ENCODE data around the gene RAB19.

The RAB19 gene, protein sequence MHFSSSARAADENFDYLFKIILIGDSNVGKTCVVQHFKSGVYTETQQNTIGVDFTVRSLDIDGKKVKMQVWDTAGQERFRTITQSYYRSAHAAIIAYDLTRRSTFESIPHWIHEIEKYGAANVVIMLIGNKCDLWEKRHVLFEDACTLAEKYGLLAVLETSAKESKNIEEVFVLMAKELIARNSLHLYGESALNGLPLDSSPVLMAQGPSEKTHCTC

DNA sequence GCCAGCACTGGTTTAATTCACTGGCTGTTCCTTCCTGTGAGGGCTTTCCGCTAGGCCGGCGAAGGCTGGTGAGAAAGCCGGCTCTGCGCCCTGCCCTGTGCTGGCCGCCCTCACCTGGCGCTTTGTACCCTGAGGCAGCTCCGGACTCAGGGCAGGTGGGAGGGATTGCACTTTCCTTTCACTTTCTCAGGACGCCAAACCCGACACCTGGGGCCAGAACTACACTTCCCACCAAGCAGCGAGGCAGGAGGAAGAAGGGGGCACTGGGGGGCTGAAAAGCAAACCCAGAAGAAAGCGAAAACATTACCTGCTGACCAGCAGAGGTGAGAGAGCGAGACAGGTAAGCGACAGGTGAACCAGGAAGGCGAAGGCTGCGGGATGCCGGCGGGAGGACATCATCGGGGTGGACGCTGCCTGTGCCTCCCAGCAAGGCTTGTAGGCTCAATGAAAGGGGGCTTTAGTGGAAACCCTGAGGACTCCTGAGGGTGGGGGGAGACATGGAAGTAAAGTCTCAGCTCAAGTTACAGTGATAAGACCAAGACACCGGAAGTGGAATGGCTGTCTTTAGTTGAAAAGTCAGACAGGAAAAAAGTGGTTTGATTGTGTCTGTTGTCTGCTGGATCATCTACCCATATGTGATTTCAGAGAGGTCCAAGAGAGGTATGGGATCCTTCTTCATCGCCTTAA, at the start of gene RAB19:
TSS of gene RAB19 (plus strand) at position 181 of the 687 bp plus-strand sequence. CDS start 3,589 bp downstream, outside the sequence.
- TF ChIP-seq JUND (IDR thresholded peaks at IDR 0.05; ENCODE audit: low read depth), result no peak
- in situ Hi-C loops (cut with HindIII; ENCODE audit: low pct_unique_long_range_greater_than_20kb, low sequenced_read_pairs), result no loop called here
- peak; percentile 48 to 85 for DNase-seq (ENCODE audit: low read depth in 1 of 2, low spot score in 1 of 2)

DNA sequence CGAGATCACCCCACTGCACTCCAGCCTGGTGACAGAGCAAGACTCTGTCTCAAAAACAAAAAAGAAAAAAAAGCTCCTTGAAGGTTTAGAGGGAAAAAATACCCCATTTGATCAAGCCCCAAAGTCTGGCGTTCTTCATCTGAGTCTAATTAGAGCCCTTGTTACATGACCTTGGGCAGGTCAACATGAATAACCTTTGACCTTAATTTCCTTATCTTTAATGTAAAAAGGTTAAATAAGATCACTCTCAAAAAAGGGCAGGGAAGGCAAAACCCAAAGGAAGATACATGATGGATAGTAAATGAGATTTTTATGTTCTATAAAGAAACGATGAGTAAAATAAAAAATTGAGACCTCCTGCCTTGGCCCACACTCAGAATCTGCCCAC, 45.8 kb upstream of the RAB19 start:
- no peak for TF ChIP-seq JUND (IDR thresholded peaks at IDR 0.05; ENCODE audit: low read depth)
- DNase-seq (ENCODE audit: low read depth in 1 of 2, low spot score in 1 of 2), result no peak
- in situ Hi-C loops (cut with HindIII; ENCODE audit: low pct_unique_long_range_greater_than_20kb, low sequenced_read_pairs), result no loop called here

DNA sequence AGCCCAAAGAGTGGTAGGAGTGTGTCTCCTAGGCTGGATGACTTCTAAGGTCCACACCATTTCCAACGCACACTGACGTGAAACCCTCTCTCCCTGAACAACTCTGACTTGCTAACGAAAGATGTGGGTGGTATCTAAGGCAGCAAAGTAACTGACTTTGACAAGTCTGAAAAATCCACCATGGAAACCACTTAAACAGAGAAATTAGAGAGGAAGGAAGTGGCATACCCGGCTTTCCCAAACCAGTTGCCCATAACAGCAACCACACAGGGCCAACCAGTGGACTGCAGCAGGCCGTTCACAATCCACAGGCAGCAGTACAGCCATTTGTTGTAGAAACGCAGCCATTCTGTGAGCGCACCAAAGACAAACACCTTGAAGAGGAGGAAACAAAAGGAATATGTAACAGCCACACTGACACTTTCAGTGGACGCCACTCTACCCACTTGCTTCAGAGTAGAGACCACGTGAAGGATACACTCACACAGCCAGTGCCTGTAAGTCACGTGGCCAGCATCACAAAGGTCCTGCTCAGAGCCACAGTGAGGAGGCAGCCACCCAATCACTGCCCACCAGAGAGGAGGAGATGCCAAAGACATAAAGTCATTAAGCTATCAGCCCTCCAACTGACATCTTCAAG, 45.3 kb upstream of the RAB19 start:
- DNase-seq (ENCODE audit: low read depth in 1 of 2, low spot score in 1 of 2), result no peak
- in situ Hi-C loops (cut with HindIII; ENCODE audit: low pct_unique_long_range_greater_than_20kb, low sequenced_read_pairs), result no loop called here
- TF ChIP-seq JUND (IDR thresholded peaks at IDR 0.05; ENCODE audit: low read depth), result no peak

DNA sequence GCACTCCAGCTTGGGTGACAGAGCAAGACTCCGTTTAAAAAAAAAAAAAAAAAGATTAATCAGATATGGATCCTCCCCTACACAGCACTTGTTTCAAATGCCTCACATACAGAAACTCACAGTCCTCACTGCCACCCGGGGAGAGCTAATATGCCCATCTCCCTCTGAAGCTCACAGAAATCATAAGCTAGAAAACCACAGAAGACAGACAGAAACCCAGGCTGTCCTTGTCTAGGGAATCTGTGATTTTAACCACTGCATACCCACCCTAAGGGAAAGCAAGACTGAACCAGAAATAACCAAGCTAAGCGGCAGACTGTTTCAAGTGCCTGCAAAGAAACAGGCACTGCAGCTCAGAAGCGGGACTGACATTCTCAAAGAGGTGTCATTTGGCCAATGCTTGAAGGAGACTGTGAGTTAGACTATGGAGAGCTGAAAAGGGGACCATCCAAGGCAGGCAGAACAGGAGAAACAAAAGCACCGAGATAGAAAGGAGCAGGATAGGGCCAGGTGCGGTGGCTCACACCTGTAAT, 43.1 kb upstream of the RAB19 start:
- TF ChIP-seq JUND (IDR thresholded peaks at IDR 0.05; ENCODE audit: low read depth), result no peak
- in situ Hi-C loops (cut with HindIII; ENCODE audit: low pct_unique_long_range_greater_than_20kb, low sequenced_read_pairs), result no loop called here

DNA sequence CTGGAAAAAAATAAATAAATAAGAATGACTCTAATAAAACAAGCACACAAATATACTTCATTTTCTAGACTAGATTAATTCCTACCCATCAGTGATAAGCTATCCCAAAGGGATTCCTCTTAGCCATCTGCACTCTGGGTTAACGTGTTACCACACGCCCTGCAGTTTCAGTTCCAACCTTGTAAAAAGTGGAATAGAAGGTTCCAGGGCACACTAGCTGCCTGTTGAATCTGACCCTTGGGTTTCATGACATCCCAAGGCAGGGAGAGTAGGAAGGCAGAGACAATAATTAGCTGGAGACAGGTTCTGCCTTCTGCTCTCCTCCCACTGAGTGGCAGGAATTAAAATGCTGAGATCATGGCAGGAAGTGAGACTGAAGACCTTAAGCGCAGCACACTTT, 39.0 kb upstream of the RAB19 start:
- no peak for TF ChIP-seq JUND (IDR thresholded peaks at IDR 0.05; ENCODE audit: low read depth)
- no peak for DNase-seq (ENCODE audit: low read depth in 1 of 2, low spot score in 1 of 2)
- in situ Hi-C loops (cut with HindIII; ENCODE audit: low pct_unique_long_range_greater_than_20kb, low sequenced_read_pairs), result no loop called here

More for the DNA sequence above, 43.1 kb upstream of the RAB19 start:
- DNase-seq (ENCODE audit: low read depth in 1 of 2, low spot score in 1 of 2), result no peak

DNA sequence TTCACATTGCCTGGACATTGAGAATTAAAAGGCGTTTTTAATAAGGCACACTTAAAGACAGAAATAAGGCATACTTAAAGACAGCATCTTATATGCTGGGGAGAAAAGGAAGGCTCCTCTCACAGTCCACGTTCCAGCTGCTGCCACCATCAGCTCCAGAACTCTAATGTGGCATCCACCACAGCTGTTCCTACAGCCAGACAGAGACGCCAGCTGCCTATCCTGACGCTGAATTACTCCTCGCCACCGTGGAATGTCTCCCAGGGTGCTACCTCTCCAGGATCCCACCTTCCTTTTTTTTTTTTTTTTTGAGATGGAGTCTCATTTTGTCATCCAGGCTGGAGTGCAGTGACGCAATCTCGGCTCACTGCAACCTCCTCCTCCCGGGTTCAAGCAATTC, 36.3 kb upstream of the RAB19 start:
- no peak for TF ChIP-seq JUND (IDR thresholded peaks at IDR 0.05; ENCODE audit: low read depth)
- in situ Hi-C loops (cut with HindIII; ENCODE audit: low pct_unique_long_range_greater_than_20kb, low sequenced_read_pairs), result no loop called here

DNA sequence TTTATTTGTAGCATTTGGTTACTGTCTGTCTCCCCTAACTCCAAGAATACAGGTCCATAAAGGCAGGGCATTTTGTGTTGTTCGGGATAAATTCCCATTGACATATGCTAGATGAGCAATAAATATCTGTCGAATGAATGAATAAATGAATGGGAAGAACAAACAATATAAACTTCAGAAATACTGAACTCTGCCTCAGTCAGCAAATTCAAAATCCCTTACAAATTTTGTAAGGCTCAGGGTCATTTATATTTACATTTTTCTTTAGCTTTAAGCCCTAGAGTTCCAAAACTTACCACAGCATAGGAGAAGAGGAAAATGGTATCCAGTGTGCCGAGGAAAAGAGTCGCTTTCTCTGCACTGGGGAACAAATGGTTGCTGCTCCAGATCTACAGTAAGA, 34.6 kb upstream of the RAB19 start:
- no peak for TF ChIP-seq JUND (IDR thresholded peaks at IDR 0.05; ENCODE audit: low read depth)
- DNase-seq (ENCODE audit: low read depth in 1 of 2, low spot score in 1 of 2), result no peak
- in situ Hi-C loops (cut with HindIII; ENCODE audit: low pct_unique_long_range_greater_than_20kb, low sequenced_read_pairs), result no loop called here

More for the DNA sequence above, 36.3 kb upstream of the RAB19 start:
- DNase-seq (ENCODE audit: low read depth in 1 of 2, low spot score in 1 of 2), result no peak

DNA sequence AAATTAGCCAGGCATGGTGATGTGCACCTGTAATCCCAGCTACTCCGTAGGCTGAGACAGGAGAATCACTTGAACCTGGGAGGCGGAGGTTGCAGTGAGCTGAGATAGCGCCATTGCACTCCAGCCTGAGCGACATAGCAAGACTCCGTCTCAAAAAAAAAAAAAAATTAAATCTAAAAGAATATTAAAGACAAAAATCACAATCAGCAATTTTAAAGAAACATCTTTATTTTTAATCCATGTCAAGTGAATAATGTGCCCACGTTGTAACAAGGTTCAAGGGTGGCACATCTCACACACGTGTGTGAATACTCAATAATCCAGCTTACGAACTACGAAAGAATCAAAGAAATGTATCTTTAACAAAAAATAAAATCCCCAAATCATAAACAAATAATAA, 28.5 kb upstream of the RAB19 start:
- no peak for DNase-seq (ENCODE audit: low read depth in 1 of 2, low spot score in 1 of 2)
- TF ChIP-seq JUND (IDR thresholded peaks at IDR 0.05; ENCODE audit: low read depth), result no peak
- in situ Hi-C loops (cut with HindIII; ENCODE audit: low pct_unique_long_range_greater_than_20kb, low sequenced_read_pairs), result no loop called here

DNA sequence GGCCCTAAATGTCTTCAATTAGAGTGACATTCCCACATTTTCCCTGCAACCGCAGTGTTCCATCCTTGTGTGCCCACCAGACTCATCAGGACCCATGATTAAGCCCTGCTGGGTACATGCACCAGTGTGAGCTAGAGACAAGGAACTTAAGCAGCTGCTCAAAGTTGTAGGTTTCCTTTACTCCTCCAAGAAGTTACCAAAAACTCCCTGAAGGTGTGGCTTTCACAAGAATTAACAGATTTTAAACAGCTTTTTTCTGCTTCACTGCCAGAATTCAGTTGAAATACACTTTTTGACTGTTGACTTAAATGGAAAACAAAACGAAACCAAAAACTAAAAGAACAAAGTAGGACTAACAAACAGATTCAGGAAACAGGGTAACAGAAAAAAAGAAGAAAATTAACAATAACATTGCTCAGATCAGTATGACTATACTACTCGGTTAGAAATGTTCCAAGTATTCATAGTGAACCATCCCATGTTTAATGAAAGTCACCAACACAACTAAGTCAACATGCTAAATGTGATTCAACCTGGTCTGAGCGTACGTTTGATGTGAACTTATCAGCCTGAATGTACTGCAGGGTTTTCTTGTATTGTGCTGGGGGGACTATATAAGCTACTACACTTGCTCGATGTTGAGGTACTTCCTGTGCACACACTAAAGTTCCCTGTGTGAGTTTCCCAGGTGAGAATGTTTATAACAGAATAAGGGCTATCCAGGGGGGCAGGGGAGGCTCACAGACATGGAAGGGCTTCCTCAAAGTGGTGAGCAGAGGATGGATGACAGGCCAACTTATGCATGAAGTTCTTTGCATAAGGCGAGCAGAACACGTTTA, 27.7 kb upstream of the RAB19 start:
- in situ Hi-C loops (cut with HindIII; ENCODE audit: low pct_unique_long_range_greater_than_20kb, low sequenced_read_pairs), result no loop called here
- no peak for DNase-seq (ENCODE audit: low read depth in 1 of 2, low spot score in 1 of 2)
- TF ChIP-seq JUND (IDR thresholded peaks at IDR 0.05; ENCODE audit: low read depth), result no peak

DNA sequence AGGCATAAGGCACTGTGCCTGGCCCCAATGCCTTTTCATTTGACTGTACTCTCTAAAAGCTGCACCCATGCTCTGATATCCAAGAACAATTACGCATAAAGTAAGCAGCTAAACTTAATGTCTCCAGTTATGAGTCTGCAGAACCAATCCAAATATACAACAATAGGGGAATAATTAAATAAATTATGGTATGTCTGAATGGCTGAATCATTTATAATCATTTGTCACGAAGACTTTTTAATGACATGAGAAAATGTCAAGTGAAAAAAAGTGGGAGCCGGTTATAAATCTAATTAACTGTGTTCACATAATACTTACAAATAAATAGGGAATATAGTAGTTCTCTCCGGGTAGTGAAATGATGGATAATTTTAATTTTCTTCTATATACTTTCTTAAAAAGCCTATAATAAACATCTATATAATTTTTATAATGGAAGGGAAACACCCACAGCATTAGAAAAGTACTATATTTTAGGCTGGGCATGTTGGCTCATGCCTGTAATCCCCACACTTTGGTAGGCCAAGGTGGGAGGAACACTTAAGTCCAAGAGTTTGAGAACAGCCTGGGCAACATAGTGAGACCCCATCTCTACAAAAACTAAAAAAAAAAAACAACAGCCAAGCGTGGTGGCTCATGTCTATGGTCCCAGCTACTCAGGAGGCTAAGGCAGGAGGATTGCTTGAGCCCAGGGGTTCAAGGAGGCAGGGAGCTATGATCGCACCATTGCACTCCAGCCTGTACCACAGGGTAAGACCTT, 19.7 kb upstream of the RAB19 start:
- TF ChIP-seq JUND (IDR thresholded peaks at IDR 0.05; ENCODE audit: low read depth), result no peak
- no peak for DNase-seq (ENCODE audit: low read depth in 1 of 2, low spot score in 1 of 2)
- in situ Hi-C loops (cut with HindIII; ENCODE audit: low pct_unique_long_range_greater_than_20kb, low sequenced_read_pairs), result no loop called here

DNA sequence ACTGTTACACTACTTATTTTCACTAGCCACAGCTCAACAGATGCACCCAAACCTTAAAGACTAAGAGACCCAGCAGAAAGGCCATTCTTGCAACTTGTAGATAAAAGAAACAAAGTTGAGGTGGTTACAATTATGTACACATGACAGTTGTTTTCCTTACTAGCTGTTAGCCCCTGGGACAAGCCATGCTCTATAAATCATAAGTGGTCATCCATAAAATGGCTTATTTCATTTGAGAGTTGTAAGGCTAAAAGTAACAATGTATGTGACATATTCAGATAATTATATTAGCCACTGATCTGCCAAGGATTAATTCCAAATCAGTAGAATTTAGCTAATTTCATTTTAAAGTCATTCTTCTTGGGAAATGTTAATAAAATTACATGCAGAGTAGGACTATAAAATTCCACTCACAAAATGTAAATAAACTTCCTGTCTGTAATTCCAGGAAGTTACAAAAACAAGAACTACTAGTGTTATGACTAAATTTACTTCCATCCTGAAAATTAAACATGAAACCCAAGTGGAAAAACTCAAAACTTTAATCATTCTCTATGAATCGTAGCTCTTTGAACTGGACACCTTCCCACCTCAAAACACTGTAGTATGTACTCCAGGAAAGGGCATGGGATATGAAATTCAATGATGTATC, 18.8 kb upstream of the RAB19 start:
- no peak for DNase-seq (ENCODE audit: low read depth in 1 of 2, low spot score in 1 of 2)
- TF ChIP-seq JUND (IDR thresholded peaks at IDR 0.05; ENCODE audit: low read depth), result no peak
- in situ Hi-C loops (cut with HindIII; ENCODE audit: low pct_unique_long_range_greater_than_20kb, low sequenced_read_pairs), result no loop called here
